Upper lobe of right lung (tissue), 1 donor: ENCODE data around the gene PROSER2. TPM values are rescaled to one million over a fixed set of nuclear protein-coding genes. Genes with fewer than 3 reads are reported as not detected.
A peak's percentile ranks its signal among the peaks of the same experiment; 100 is the strongest.

Source experiments
- ATAC-seq: fragments of 200-7000 bp; cut with Tn5 transposase; one replicate; pipeline ENCODE4 v1.9.1; 2020; ENCODE audit warnings: mild to moderate bottlenecking, moderate library complexity
- DNase-seq: peaks from one replicate; pipeline ENCODE4 v3.0.0-alpha.2; 2020
- H3K27ac ChIP-seq: fragments of 200-600 bp; one replicate; pipeline ENCODE4 v1.8.0; 2022
- H3K27me3 ChIP-seq: fragments of 200-600 bp; one replicate; pipeline ENCODE4 v1.8.0; 2022; ENCODE audit warnings: mild to moderate bottlenecking
- H3K36me3 ChIP-seq: fragments of 200-600 bp; one replicate; pipeline ENCODE4 v1.8.0; 2022
- H3K4me1 ChIP-seq: fragments of 200-600 bp; one replicate; pipeline ENCODE4 v1.8.0; 2022
- H3K4me3 ChIP-seq: fragments of 200-600 bp; one replicate; pipeline ENCODE4 v1.8.0; 2022; ENCODE audit warnings: mild to moderate bottlenecking
- H3K9me3 ChIP-seq: fragments of 200-600 bp; one replicate; pipeline ENCODE4 v1.8.0; 2022
- intact Hi-C: fragments of 100-400 bp; cut with DNase I; formaldehyde crosslinking; loops from one replicate; pipeline ENCODE4 v1.11.0; 2022
- long read RNA-seq: library from polyadenylated mRNA; unstranded; transcript quantifications from one replicate; pipeline ENCODE4 v2.0.0, GENCODE V29; 2021
- total RNA-seq: library from RNA; stranded (reverse); fragmentation: NEBNext Ultra II Directional; extraction: Animal tissue kit (Norgen Biotek cat#: 25700); gene quantifications from one replicate; pipeline ENCODE4 v1.2.1, GENCODE V29; 2021
- TF ChIP-seq, protein P1 (sequence below): fragments of 200-600 bp; IDR thresholded peaks from one replicate; pipeline ENCODE4 v1.8.0; 2022; ENCODE audit warnings: antibody characterized with exemption
- donor health status: DM: no; HTN: yes; CAD: no; lungs with severe emphysema.

Gene PROSER2, protein sequence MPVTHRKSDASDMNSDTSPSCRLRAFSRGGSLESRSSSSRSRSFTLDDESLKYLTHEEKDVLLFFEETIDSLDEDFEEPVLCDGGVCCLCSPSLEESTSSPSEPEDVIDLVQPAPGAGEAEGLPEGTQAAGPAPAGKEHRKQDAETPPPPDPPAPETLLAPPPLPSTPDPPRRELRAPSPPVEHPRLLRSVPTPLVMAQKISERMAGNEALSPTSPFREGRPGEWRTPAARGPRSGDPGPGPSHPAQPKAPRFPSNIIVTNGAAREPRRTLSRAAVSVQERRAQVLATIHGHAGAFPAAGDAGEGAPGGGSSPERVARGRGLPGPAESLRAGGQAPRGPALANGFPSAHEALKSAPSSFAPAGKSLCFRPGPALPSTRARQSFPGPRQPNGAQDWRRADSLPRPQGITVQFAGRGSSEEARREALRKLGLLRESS
- 33.3 TPM for total RNA-seq
- long read RNA-seq, transcript PROSER2-201 (4 exons, 3,333 nt): major isoform, 27 of 48 reads
- long read RNA-seq, transcript PROSER2-202 (1 exons, 1,232 nt): minor isoform, 13 of 48 reads
- long read RNA-seq, partial matches to known transcripts: 1 of 48 reads
- long read RNA-seq, other reads (novel, unspliced or antisense): 7 of 48 reads

DNA sequence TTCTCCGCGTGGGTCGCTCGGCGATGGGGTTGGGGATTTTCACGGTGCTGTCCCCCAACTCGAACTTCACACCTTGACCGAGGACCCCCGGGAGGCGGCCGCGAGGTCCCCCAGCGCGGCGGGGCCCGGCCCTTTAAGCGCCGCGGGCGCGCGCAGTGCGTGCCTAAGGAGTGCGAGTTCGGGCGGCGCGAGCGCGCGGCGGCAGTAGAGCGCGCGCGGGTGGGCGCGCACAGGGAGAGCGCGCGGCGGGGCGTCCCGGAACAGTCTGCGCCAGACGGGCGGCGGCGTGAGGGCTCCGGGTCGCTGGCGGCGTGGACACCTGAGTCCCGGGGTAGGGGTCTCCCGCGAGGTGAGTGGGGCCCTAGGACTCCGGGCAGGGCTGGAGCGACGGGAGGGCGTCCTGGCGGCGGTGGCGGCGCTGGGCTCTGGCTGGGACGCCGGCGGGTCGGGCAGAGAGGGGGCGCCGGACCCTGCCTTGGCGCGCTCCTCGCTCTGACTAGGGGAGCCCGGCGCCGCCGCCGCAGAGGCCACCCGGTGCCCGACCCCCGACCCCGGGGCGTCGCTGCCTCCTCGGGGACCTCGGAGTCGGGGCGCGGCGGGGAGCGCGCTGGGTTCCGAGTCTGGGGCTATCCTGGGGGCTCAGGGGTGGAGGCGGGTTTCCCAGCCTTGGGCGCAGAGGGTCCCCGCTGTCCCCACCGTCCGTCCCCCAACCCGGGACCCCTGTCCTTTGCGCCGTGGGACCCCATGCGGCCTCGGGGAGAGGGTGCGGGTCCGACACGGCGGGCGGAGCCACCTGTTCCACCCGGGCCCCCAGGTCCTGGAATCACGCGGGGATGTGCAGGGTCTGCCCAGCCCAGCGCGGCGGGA, at the start of gene PROSER2:
TSS of gene PROSER2 (plus strand) at position 235 of the 867 bp plus-strand sequence. CDS start 28,722 bp downstream, outside the sequence.
- peaks cover 7% of the 10 kb centered on the region for H3K4me1 ChIP-seq
- no peaks in the 10 kb centered on the region for H3K9me3 ChIP-seq
- no peaks in the 10 kb centered on the region for H3K36me3 ChIP-seq
- TF ChIP-seq, protein P1, sequence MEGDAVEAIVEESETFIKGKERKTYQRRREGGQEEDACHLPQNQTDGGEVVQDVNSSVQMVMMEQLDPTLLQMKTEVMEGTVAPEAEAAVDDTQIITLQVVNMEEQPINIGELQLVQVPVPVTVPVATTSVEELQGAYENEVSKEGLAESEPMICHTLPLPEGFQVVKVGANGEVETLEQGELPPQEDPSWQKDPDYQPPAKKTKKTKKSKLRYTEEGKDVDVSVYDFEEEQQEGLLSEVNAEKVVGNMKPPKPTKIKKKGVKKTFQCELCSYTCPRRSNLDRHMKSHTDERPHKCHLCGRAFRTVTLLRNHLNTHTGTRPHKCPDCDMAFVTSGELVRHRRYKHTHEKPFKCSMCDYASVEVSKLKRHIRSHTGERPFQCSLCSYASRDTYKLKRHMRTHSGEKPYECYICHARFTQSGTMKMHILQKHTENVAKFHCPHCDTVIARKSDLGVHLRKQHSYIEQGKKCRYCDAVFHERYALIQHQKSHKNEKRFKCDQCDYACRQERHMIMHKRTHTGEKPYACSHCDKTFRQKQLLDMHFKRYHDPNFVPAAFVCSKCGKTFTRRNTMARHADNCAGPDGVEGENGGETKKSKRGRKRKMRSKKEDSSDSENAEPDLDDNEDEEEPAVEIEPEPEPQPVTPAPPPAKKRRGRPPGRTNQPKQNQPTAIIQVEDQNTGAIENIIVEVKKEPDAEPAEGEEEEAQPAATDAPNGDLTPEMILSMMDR: no peak
- H3K27ac ChIP-seq: peak within 1 kb of the TSS; percentile 85
- H3K27me3 ChIP-seq: no peaks in the 10 kb centered on the region
- peak within 1 kb of the TSS; percentile 83 for H3K4me3 ChIP-seq
- DNase-seq (peak; percentile 84), ATAC-seq (peak; percentile 97)
- intact Hi-C loops: no loop called here

DNA sequence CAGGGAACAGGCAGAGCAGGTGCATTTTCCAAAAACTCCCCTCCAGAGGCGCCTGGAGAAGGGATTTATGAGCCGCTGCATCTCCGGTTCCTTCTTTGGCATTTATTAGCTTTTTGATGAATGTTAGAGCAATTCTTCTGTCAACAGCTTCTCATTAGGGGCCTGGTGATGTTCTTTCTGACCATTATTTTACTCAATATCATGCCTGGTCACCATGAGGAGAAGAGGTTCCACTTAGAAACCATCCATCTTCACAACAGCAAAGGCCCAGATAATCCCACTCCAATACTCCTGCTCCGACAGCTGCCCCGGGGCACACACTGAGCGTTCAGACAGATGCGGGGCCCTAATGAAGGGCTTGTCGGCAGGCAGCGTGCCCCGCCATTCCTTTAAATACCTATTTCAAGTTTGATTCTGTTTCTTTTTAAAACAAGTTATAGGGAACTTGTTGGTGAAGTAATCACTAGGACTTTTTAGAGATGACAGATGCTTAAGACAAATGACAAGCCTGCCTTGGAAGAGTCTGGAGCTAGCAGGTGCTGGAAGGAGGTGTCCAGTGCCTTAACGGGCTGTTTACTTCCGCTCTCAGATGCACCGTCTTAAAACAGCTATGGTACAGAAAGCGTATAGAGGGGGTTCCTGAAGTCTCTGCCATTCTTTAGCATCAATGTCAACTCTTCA, 49.3 kb upstream of the PROSER2 start:
- intact Hi-C loops: no loop called here
- no peak overlapping the region for H3K27ac ChIP-seq
- no peak for DNase-seq
- H3K4me3 ChIP-seq: no peak overlapping the region
- no peaks in the 10 kb centered on the region for H3K27me3 ChIP-seq
- TF ChIP-seq, protein P1: no peak
- no peaks in the 10 kb centered on the region for H3K4me1 ChIP-seq
- no peaks in the 10 kb centered on the region for H3K36me3 ChIP-seq
- no peak for ATAC-seq
- no peaks in the 10 kb centered on the region for H3K9me3 ChIP-seq

DNA sequence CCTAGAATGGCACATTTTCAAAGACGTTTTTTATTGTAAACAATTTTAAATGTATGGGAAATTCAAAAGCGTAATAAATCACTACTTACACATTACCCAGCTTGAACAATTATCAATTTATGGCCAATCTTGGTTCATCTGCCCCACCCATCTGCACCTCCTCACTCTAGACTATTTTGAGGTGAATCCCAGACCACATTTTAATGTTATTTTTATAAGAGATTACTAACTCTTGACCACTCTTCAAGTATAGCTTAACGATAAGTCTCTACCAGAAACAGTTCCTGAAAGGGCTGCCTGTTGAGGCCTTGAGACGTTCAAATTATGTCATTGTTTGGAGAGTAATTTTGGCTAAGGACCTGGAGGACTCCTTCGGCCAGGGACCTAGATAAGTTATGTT, 47.7 kb upstream of the PROSER2 start:
- intact Hi-C loops: no loop called here
- TF ChIP-seq, protein P1: no peak
- no peak for ATAC-seq

DNA sequence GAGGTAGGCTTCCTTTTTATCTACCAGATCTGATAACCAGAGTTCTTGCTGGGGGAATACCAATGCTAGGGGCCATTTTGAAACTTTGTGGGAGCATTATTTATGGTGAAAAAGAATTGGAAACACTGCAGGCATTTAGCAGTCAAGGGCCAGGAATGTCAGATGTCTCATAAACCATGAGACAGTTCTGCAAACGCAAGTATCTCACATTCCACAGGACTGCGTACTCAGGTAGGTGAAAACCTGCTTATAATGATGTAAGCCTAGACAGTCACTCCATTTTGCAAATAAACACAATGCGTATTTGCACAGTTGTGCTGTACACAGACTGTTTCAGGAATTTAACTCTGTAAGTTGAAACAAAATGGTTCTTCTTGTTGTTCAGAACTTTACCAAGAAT, 47.1 kb upstream of the PROSER2 start:
- Histone ChIP-seq H3K27ac (no peak overlapping the region), H3K9me3 (no peaks in the 10 kb centered on the region), H3K27me3 (no peaks in the 10 kb centered on the region), H3K4me1 (no peaks in the 10 kb centered on the region), H3K36me3 (no peaks in the 10 kb centered on the region), H3K4me3 (no peak overlapping the region)
- intact Hi-C loops: no loop called here
- TF ChIP-seq, protein P1: no peak
- no peak for DNase-seq
- peak; percentile 45 for ATAC-seq

More for the DNA sequence above, 47.7 kb upstream of the PROSER2 start:
- Histone ChIP-seq H3K9me3 (no peaks in the 10 kb centered on the region), H3K27ac (no peak overlapping the region), H3K27me3 (no peaks in the 10 kb centered on the region), H3K4me3 (no peak overlapping the region), H3K36me3 (no peaks in the 10 kb centered on the region), H3K4me1 (no peaks in the 10 kb centered on the region)
- DNase-seq: no peak

DNA sequence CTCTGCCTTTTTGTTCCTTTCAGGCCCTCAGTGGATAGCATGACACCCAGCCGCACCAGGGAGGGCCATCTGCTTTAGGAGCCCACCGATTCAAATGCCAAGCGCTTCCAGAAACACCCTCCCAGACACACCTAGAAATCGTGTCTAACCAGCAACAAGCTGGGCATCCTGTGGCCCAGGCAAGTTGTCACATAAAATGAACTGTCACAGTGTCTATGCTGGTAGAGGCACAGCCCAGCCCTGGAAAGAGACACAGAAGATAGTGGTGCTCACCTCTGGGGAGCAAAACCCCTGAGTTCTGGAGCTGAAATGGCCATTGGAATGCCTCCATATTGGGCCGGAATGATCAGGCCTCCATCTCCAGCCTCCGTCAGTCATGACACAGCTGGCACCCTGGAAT, 42.0 kb upstream of the PROSER2 start:
- DNase-seq: peak; percentile 52
- ATAC-seq: no peak
- TF ChIP-seq, protein P1: no peak
- H3K9me3 ChIP-seq: no peaks in the 10 kb centered on the region
- H3K36me3 ChIP-seq: no peaks in the 10 kb centered on the region
- H3K27ac ChIP-seq: no peak overlapping the region
- no peaks in the 10 kb centered on the region for H3K4me1 ChIP-seq
- intact Hi-C loops: no loop called here
- H3K4me3 ChIP-seq: no peak overlapping the region
- H3K27me3 ChIP-seq: no peaks in the 10 kb centered on the region
